Measurements from ENCODE around the gene PTGIS.

- TF ChIP-seq CTCF (IDR thresholded peaks at IDR 0.05) (no peak), EZH2 (IDR thresholded peaks at IDR 0.05; ENCODE audit: borderline replicate concordance, insufficient read depth, low read depth, low read length, poor library complexity, severe bottlenecking) (no peak)
Observed at GRCh38 chr20:49464556-49464955, 103.4 kb downstream of the PTGIS start.
